IPS-18a (cell line): ENCODE measurements around the gene NOTCH4.
"Not testable (repeated sequence)": the region's sequence is repeated elsewhere in the genome, so short reads cannot be mapped to it uniquely, and the experiment has no call there.

Experiments used
- H3K27ac ChIP-seq: one replicate; pipeline ENCODE4 v1.5.1; 2013; ENCODE audit warnings: low read length
- H3K27me3 ChIP-seq: one replicate; pipeline ENCODE4 v1.6.1; 2013; ENCODE audit warnings: mild to moderate bottlenecking, low read length; ENCODE audit not compliant: control insufficient read depth, insufficient read depth
- H3K36me3 ChIP-seq: one replicate; pipeline ENCODE4 v1.6.1; 2013; ENCODE audit warnings: low read depth, low read length; ENCODE audit not compliant: control insufficient read depth
- H3K4me1 ChIP-seq: one replicate; pipeline ENCODE4 v1.6.1; 2013; ENCODE audit warnings: low read depth, low read length; ENCODE audit not compliant: control insufficient read depth
- H3K4me3 ChIP-seq: one replicate; pipeline ENCODE4 v1.5.1; 2013; ENCODE audit warnings: low read length
- H3K9ac ChIP-seq: one replicate; pipeline ENCODE4 v1.6.1; 2013; ENCODE audit warnings: mild to moderate bottlenecking, low read length, moderate library complexity
- H3K9me3 ChIP-seq: one replicate; pipeline ENCODE4 v1.6.1; 2013; ENCODE audit warnings: low read depth, low read length; ENCODE audit not compliant: control insufficient read depth

Gene NOTCH4

DNA sequence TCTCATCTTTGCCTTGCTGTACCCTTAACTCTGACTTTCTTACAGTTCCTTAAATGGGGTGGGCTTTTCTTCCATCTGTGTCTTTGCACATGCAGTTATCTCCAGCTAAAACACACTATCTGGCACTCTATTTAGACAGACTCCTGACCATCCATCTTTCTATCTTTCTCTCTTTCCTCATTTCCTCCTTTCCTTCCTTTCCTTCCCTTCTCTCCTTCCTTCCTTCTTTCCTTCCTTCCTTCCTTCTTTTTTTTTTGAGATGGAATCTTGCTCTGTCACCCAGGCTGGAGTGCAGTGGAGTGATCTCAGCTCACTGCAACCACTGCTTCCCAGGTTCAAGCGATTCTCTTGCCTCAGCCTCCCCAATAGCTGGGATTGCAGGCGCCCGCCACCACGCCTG, 8.2 kb downstream of the NOTCH4 start:
- Histone ChIP-seq H3K4me3 (no peak overlapping the region), H3K27me3 (no peaks in the 10 kb centered on the region), H3K9ac (no peak overlapping the region), H3K4me1 (no peaks in the 10 kb centered on the region), H3K9me3 (no peaks in the 10 kb centered on the region), H3K36me3 (no peaks in the 10 kb centered on the region), H3K27ac (no peak overlapping the region)

DNA sequence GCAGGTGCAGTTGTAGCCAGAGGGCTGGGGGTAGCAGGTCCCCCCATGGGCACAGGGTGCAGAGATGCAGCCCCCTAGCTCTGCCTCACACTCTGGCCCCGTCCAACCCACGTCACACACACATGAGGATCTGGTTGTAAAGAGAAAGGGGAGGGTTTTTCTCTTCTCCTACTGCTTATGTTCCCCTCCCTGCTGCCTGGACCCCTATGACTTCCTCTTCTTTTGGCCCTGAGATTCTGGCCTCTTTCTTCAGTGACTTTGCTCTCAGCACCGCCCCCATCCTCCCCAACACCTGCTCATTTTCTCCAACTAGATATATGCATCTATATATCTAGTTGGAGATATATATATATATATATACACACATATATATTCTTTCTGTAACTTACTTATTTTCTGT, 9.7 kb downstream of the NOTCH4 start:
- H3K9me3 ChIP-seq = no peaks in the 10 kb centered on the region
- H3K4me3 ChIP-seq = no peak overlapping the region
- H3K4me1 ChIP-seq = no peaks in the 10 kb centered on the region
- no peak overlapping the region for H3K27ac ChIP-seq
- H3K27me3 ChIP-seq = no peaks in the 10 kb centered on the region
- no peak overlapping the region for H3K9ac ChIP-seq
- no peaks in the 10 kb centered on the region for H3K36me3 ChIP-seq

DNA sequence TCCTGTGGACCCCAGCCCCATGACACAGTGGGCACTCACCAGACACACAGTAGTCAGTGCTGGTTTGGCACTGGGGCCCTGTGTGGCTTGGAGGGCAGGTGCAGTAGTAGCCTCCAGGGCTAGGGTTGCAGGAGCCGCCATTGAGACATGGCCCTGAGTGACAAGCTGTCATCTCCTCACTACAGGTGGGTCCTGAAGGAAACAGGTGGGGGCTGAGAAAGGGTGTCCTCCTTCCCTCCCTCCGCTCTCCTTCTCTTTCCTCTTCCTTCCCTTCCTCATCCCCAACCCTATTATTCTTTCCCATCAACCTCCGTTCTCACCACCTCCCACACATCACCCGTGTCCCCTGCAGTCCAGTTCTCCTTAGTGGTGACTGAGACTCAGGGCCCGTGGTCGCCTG, 10.2 kb downstream of the NOTCH4 start:
- Histone ChIP-seq H3K9ac (no peak overlapping the region), H3K27me3 (no peaks in the 10 kb centered on the region)

DNA sequence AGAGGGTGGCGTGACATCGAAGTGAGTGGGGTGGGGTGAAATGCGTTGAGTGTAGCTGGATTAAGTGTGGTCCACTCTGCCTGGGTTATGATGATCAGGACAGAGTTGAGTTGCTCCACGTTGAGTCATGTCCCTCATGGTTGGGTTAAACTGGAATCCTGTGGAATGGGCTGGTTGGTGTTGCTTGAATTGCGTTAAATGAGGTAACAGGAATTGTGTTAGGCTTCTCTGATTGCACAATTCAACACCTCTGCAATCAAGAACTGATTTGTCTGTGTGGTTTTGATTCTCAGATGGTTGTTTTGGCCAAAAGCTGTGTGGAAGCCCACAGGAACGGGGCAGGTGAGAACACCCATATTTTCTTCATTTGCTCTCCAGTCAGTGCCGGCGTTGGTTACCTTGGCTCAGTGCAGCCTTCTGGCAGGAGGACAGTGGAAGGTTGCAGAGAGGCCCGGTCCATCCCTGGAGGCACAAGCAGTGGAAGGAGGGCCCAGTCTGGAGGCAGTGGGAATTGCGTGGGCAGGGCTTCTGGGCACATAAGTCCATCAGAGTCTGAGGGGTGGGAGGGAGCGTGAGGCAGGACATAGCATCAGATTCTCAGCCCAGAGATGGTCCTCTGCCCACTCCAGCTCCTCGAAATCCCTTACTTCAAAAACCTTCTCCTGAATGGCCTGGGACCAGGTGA, 11.6 kb downstream of the NOTCH4 start:
- H3K27ac ChIP-seq = no peak overlapping the region
- no peak overlapping the region for H3K4me3 ChIP-seq
- H3K9ac ChIP-seq = no peak overlapping the region
- no peaks in the 10 kb centered on the region for H3K36me3 ChIP-seq
- no peaks in the 10 kb centered on the region for H3K27me3 ChIP-seq
- H3K4me1 ChIP-seq = no peaks in the 10 kb centered on the region
- no peaks in the 10 kb centered on the region for H3K9me3 ChIP-seq

More for the DNA sequence above, 10.2 kb downstream of the NOTCH4 start:
- Histone ChIP-seq H3K27ac (no peak overlapping the region), H3K36me3 (no peaks in the 10 kb centered on the region), H3K9me3 (no peaks in the 10 kb centered on the region), H3K4me1 (no peaks in the 10 kb centered on the region), H3K4me3 (no peak overlapping the region)

DNA sequence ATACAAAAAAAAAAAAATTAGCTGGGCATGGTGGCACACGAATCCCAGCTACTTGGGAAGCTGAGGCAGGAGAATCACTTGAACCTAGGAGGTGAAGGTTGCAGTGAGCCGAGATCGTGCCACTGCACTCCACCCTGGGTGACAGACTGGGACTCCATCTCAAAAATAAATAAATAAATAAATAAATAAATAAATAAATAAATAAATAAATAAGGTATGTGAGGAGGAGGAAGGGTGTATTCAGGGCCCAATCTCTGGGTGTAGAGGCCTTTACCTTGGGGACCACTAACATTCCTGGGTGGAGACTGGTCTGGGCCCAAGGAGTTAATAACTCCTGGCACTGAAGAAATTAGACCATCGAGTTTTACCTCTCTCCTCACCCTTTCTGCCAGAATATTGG, 12.4 kb downstream of the NOTCH4 start:
- H3K27ac ChIP-seq, H3K4me1 ChIP-seq, H3K9me3 ChIP-seq, H3K36me3 ChIP-seq, H3K27me3 ChIP-seq, H3K9ac ChIP-seq, H3K4me3 ChIP-seq: not testable (repeated sequence)

DNA sequence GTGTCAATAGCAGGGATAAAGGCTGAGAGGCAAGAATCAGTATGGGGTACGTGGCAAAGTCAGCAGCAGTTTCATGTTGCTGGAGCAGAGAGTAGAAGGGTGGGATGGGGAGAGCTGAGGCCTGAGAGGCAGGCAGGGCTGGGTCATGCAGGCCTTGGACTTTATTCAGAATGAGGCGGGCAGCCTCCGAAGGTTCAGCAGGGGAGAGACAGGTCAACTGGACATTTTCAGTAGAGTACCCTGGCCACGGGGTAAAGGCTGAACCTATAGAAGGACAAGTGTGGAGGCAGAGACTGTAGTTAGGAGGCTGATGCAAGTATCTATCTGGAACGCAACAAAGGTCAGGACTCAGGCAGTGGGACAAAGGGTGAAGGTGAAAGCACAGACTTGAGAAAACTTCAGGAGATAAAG, 13.7 kb downstream of the NOTCH4 start:
- H3K9me3 ChIP-seq = no peaks in the 10 kb centered on the region
- no peaks in the 10 kb centered on the region for H3K27me3 ChIP-seq
- no peak overlapping the region for H3K9ac ChIP-seq

DNA sequence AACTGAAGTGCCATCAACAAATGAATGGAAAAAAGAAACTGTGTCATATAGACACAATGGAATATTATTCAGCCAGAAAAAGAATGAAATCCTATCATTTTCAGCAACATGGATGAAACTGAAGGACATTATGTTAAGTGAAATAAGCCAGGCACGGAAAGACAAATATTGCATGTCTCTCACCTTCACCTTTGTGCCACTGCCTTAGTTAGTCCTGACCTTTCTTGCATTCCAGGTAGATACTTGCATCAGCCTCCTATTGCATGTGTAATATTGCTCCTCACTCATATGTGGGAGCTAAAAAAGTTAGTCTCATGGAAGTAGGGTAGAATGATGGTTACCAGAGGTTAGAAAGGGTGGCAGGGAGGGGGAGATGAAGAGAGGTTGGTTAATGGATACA, 14.9 kb downstream of the NOTCH4 start:
- H3K36me3 ChIP-seq = no peaks in the 10 kb centered on the region
- H3K9ac ChIP-seq = no peak overlapping the region
- no peaks in the 10 kb centered on the region for H3K9me3 ChIP-seq
- H3K4me3 ChIP-seq = no peak overlapping the region
- no peaks in the 10 kb centered on the region for H3K4me1 ChIP-seq
- no peak overlapping the region for H3K27ac ChIP-seq
- H3K27me3 ChIP-seq = no peaks in the 10 kb centered on the region

More for the DNA sequence above, 13.7 kb downstream of the NOTCH4 start:
- no peaks in the 10 kb centered on the region for H3K4me1 ChIP-seq
- no peak overlapping the region for H3K4me3 ChIP-seq
- H3K27ac ChIP-seq = no peak overlapping the region
- H3K36me3 ChIP-seq = no peaks in the 10 kb centered on the region

DNA sequence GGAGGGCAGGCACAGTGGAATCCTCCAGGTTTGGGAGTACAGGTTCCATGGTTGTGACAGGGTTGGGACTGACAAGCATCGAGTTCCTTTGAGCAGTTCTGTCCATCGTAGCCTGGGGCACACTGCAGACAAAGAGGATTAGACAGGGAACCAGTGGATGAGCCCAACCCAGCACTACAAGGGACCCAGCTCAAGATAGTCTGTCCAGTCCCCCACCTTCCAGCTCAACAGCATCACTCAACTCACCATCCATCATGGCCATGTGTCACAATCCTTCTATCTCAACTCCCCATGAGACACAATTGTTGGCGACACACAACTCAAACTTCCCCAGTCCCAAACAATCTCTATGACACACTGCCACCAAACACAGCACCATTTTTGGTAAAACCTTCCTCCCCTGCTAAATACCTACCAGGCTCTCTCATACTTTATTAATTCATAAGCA, 19.6 kb downstream of the NOTCH4 start:
- no peak overlapping the region for H3K4me3 ChIP-seq
- H3K4me1 ChIP-seq = no peaks in the 10 kb centered on the region
- H3K27me3 ChIP-seq = no peaks in the 10 kb centered on the region
- no peaks in the 10 kb centered on the region for H3K36me3 ChIP-seq
- H3K27ac ChIP-seq = no peak overlapping the region
- no peaks in the 10 kb centered on the region for H3K9me3 ChIP-seq
- no peak overlapping the region for H3K9ac ChIP-seq

DNA sequence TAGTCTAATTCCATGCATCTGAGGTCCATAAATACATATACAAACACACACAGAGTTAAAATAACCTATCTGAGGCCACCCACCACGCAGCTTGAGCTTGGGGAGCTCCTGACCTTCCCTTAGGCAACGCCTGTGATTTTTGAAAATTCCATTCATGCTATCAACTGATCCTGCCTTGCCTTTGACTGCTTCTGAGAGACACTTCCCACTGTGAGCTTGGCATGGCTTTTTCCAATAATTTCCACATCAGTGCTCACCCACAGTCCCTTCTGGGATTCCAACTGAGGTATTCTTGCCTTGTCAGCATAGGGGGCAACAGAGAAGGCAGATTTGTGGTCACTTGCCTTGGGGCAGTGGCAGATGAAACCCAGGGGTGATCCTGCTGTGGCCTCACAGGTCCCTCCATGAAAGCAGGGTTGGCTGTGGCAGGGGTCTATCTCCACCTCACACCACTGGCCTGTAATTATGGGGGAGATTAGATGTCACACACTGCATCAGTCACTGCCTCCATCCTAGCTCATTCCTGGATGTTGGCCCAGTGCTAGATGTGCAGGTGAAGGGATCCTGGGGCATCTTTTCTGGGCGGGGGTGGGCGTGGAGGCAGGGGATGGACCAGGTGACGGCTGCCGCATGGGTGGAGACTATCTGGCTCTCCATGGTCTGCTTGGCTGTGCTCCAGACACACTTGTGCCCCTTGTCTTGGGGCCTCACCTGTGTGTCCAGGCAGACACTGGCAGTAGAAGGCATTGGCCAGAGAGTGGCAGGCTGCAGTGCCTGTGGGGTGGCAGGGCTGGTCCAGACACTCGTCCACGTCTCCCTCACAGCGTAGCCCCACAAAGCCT, 20.2 kb downstream of the NOTCH4 start:
- no peak overlapping the region for H3K9ac ChIP-seq
- no peaks in the 10 kb centered on the region for H3K9me3 ChIP-seq
- no peak overlapping the region for H3K4me3 ChIP-seq
- H3K27ac ChIP-seq = no peak overlapping the region
- H3K4me1 ChIP-seq = no peaks in the 10 kb centered on the region
- H3K36me3 ChIP-seq = no peaks in the 10 kb centered on the region
- no peaks in the 10 kb centered on the region for H3K27me3 ChIP-seq

DNA sequence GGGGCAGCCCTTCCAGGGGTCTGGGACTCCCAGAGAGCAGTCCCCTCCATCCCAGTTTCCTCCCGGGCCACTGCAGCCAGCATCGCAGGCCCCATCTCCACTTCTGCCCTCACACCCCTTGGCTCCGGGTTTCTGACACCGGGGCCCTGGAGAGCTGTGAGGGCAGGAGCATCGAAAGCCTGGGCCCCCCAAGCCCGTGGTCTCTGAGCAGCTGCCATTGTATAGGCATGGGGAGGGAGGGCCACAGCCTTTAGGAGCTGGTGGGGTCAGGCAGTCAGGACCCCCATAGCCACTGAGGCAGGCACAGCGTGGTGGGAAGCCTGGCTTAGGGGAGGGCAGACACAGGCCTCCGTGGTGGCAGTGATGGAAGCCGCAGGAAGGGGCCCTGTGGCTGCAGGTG, 21.7 kb downstream of the NOTCH4 start:
- Histone ChIP-seq H3K27ac (no peak overlapping the region), H3K36me3 (no peaks in the 10 kb centered on the region), H3K27me3 (no peaks in the 10 kb centered on the region), H3K9ac (no peak overlapping the region), H3K4me3 (no peak overlapping the region), H3K9me3 (no peaks in the 10 kb centered on the region), H3K4me1 (peaks cover under 1% of the 10 kb centered on the region)

DNA sequence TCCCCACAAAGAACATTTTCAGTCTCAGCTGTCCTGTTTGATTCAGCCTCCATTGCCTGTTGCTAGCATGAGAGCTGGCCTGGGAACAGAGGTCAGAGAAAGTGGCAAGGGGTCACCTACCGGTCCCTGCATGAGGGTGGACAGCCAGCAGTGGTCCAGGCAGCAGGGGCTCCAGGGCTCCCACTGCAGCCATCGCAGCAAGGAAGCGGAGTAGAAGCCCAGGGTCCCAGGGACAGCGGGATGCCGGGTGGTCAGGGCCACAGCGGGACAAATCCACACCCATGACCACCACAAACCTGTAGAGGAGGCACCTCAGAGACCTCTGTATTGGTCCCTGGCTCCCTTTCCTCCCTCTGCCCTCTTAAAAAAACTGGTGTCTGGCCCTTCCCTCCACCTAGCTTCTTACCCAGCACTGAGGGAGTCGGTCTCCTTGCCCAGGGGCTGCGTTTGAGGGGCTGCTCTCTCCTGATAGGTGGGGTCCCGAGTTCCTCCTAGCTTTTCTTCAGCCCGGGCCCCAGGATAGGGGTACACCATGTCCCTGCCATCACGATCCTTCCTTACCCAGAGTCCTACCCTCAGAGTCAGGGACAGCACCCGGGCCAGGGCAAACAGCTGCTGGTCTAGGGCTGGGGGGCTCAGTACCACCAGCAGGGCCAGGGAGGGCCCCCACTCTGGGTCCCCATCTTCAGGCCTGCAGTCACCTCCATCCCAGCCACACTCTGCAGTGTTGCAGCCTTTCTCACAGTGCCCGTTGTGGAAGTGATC, 23.0 kb downstream of the NOTCH4 start:
- Histone ChIP-seq H3K9me3 (no peaks in the 10 kb centered on the region), H3K27me3 (no peaks in the 10 kb centered on the region), H3K4me3 (no peak overlapping the region), H3K9ac (no peak overlapping the region), H3K27ac (no peak overlapping the region), H3K36me3 (no peaks in the 10 kb centered on the region), H3K4me1 (peaks cover 4% of the 10 kb centered on the region)
